HEK293T (cell line): ENCODE measurements around the gene SLC2A6.

Experiments
- CTCF ChIA-PET: fragments of 350-600 bp; formaldehyde crosslinking; extraction: SDS; loops from one replicate; lab custom pipeline; 2021; ENCODE audit warnings: antibody characterized with exemption, inconsistent platforms; lab: Yijun Ruan, JAX
- POLR2A ChIA-PET: fragments of 350-600 bp; formaldehyde crosslinking; extraction: SDS; loops from one replicate; lab custom pipeline; 2020; ENCODE audit warnings: antibody characterized with exemption, inconsistent platforms; lab: Yijun Ruan, JAX
- DNase-seq: peaks from one replicate; pipeline ENCODE4 v3.0.0; 2012; ENCODE audit warnings: mixed read lengths; ENCODE audit errors: extremely low spot score
- ARNT ChIP-seq: fragments of 450-650 bp; IDR thresholded peaks from 2 replicates; pipeline ENCODE4 v1.6.1; 2017; ENCODE audit warnings: mild to moderate bottlenecking
- BHLHE40 ChIP-seq: fragments of 450-650 bp; IDR thresholded peaks from 2 replicates; pipeline ENCODE4 v1.6.1; 2016; ENCODE audit warnings: mild to moderate bottlenecking, moderate library complexity, borderline replicate concordance
- CTBP1 ChIP-seq: fragments of 450-650 bp; IDR thresholded peaks from 2 replicates; pipeline ENCODE4 v1.6.1; 2016; ENCODE audit warnings: borderline replicate concordance
- ELF4 ChIP-seq: fragments of 450-650 bp; IDR thresholded peaks from 2 replicates; pipeline ENCODE4 v1.6.1; 2017; ENCODE audit warnings: antibody characterized with exemption
- FOXA1 ChIP-seq: fragments of 450-650 bp; IDR thresholded peaks from 2 replicates; pipeline ENCODE4 v1.6.1; 2016; ENCODE audit warnings: mild to moderate bottlenecking
- FOXK2 ChIP-seq: fragments of 450-650 bp; IDR thresholded peaks from 2 replicates; pipeline ENCODE4 v1.6.1; 2016; ENCODE audit warnings: mild to moderate bottlenecking
- FOXM1 ChIP-seq: fragments of 450-650 bp; IDR thresholded peaks from 2 replicates; pipeline ENCODE4 v1.6.1; 2017; ENCODE audit warnings: mild to moderate bottlenecking, borderline replicate concordance
- HDGF ChIP-seq: fragments of 450-650 bp; IDR thresholded peaks from 2 replicates; pipeline ENCODE4 v1.6.1; 2017; ENCODE audit warnings: antibody characterized with exemption, borderline replicate concordance
- L3MBTL2 ChIP-seq: fragments of 450-650 bp; conservative IDR thresholded peaks from 2 replicates; pipeline ENCODE4 v1.6.1; 2016; ENCODE audit warnings: mild to moderate bottlenecking
- LEF1 ChIP-seq: fragments of 450-650 bp; IDR thresholded peaks from 2 replicates; pipeline ENCODE4 v1.6.1; 2017; ENCODE audit warnings: mild to moderate bottlenecking, borderline replicate concordance
- NFRKB ChIP-seq: fragments of 450-650 bp; IDR thresholded peaks from 2 replicates; pipeline ENCODE4 v1.6.1; 2016; ENCODE audit warnings: mild to moderate bottlenecking, moderate library complexity
- SP1 ChIP-seq: fragments of 450-650 bp; IDR thresholded peaks from 2 replicates; pipeline ENCODE4 v1.6.1; 2017
- SUZ12 ChIP-seq: fragments of 450-650 bp; IDR thresholded peaks from 2 replicates; pipeline ENCODE4 v1.6.1; 2016; ENCODE audit warnings: mild to moderate bottlenecking
- TARDBP ChIP-seq: fragments of 450-650 bp; IDR thresholded peaks from 2 replicates; pipeline ENCODE4 v1.6.1; 2016
- ZNF384 ChIP-seq: fragments of 450-650 bp; IDR thresholded peaks from 2 replicates; pipeline ENCODE4 v1.6.1; 2016
- TF ChIP-seq, protein P1 (sequence below): fragments of 450-650 bp; IDR thresholded peaks from 2 replicates; pipeline ENCODE4 v1.6.1; 2016

Gene SLC2A6

DNA sequence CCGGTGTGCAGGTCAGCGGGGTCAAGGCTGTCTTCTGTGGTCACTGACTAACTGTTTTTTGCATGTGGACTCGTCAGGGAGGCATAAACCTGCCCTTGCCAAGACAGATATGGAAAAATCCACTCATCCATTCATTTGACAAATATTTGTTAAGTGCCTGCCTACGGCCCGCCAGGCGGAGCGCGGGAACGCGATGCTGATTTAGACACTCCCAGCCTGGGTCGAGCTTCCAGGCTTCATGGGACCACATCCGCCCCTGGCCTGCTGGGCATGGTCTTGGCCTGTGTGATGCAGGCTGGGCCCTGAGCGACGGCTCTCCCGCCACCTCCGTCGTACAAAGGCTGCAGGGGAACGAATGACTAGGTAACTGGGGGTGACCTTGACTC is 27.7 kb upstream of the SLC2A6 start:
- CTCF ChIA-PET = no interaction called here
- no peak for DNase-seq
- TF ChIP-seq SP1 = no peak
- TF ChIP-seq, protein P1, sequence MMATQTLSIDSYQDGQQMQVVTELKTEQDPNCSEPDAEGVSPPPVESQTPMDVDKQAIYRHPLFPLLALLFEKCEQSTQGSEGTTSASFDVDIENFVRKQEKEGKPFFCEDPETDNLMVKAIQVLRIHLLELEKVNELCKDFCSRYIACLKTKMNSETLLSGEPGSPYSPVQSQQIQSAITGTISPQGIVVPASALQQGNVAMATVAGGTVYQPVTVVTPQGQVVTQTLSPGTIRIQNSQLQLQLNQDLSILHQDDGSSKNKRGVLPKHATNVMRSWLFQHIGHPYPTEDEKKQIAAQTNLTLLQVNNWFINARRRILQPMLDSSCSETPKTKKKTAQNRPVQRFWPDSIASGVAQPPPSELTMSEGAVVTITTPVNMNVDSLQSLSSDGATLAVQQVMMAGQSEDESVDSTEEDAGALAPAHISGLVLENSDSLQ = no peak
- TF ChIP-seq FOXK2 = no peak
- TF ChIP-seq FOXM1 = no peak
- POLR2A ChIA-PET = no interaction called here

DNA sequence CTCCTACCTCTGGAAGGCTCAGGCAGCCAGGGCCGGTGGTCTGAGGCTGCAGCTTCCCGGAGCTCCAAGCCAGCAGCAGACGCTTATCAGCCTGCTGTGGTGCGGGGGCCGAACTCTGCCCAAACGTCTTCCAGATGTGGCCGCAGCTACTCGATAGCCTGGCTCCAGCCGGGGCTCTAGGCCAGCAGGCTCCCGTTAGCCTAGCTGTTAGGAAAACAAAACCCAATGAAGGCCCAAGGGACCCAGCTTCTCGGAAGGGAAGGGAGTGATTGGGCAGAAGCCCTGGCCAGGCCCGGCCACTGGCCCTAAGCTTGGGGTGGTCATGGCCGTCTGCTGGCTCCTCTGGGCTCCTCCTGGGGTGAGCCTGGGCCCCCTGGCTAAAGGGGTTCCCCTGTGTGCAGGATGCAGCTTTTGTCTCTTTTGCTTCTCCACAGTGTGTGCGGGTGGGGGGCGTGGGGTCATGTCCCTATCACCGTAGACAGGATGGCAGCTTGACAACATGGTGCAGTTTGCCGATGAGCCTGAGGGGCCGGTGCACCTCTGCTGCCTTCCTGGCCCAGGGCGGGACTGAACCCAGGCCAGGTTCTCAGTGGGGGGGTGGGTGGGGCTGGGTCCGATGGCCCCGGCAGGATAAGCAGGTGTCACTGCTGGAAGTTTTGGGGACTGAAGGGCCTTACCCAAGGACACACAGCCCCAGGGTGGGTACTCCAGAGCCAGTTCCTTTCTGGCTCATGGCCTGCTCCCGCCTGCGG is 27.2 kb upstream of the SLC2A6 start:
- DNase-seq = no peak
- ChIA-PET CTCF (no interaction called here), POLR2A (no interaction called here)
- TF ChIP-seq SUZ12 (no peak), LEF1 (no peak), HDGF (no peak), BHLHE40 (no peak), SP1 (no peak), FOXM1 (no peak), NFRKB (no peak), ARNT (no peak), FOXA1 (no peak), ZNF384 (no peak), TARDBP (no peak)

DNA sequence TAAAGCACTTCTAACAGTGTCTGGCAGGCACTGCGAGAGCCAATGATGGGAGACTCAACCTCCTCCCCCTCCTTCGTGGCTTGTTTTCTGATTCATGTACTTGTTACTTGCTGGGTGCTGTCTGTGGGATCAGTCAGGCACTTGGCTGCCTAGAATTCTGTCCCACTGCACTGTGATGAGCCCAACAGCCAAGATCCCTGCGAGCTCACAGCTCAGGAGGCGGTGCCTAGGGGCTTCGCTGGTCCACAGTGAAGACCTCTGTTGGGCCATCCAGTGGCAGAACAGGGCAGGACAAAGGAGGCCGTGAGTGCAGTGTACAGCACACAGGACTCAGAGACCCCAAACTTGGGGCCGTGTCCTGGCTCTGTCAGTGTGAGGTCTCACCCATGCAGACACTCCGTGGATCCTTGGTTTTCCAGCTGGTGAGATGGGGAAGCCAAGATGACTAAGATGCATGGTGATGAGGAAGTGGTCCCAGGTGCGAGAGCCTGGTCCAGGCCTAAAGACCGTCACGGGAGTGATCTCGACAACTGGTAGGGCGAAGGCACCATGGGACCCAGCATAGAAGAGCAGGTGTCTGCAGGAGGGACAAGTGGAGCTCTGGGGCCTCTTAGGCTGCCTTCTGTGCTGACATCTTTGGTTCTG is 26.4 kb upstream of the SLC2A6 start:
- ChIA-PET POLR2A (no interaction called here), CTCF (no interaction called here)
- no peak for DNase-seq
- no peak for TF ChIP-seq FOXA1
- no peak for TF ChIP-seq HDGF
- no peak for TF ChIP-seq ARNT
- TF ChIP-seq, protein P1 = no peak
- no peak for TF ChIP-seq ELF4
- no peak for TF ChIP-seq SP1
- TF ChIP-seq ZNF384 = no peak

DNA sequence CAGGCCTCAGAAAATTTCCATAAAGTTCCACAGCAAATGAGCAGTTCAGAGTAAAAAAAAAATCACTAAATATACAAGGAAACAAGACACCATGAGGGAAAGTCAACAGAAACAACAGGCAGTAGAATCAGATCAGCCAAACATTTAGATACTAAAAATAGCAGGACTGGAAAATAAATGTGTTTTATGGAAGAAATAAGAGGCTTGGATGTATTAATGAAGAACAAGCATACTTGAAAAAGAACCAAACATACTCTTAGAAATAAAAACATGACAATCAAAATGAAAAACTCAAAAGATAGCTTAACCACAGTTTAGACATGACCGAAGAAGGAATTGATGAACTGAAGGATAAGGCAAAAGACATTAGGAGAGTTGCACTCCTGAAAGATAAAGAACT is 23.2 kb upstream of the SLC2A6 start:
- CTCF ChIA-PET = no interaction called here

DNA sequence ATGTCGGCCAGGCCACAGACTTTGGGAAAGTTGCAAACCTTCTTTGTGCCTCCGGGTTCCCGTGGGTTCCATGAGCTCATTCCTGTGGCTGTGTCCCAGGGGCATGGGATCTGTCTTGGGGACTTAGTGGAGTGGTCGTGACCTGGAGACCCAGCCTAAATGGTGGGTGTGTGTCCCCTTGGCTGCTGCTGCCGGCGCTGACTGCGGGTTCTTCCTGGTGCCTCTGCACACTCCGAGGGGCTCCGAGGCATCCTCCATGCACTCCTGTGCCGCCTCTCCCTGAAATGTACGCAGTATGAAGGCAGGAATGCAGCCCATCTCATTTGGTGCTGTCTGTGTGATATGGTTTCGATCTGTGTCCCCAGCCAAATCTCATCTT is 21.0 kb upstream of the SLC2A6 start:
- TF ChIP-seq FOXA1 (no peak), SP1 (no peak), FOXM1 (no peak), SUZ12 (no peak), L3MBTL2 (no peak), HDGF (no peak), FOXK2 (no peak), ZNF384 (no peak), TARDBP (no peak), BHLHE40 (no peak), NFRKB (no peak), ELF4 (no peak), LEF1 (no peak), ARNT (no peak), CTBP1 (no peak)
- TF ChIP-seq, protein P1 = no peak
- no peak for DNase-seq
- ChIA-PET CTCF (no interaction called here), POLR2A (no interaction called here)

More for the DNA sequence above, 23.2 kb upstream of the SLC2A6 start:
- no peak for DNase-seq
- TF ChIP-seq LEF1 (no peak), CTBP1 (no peak), TARDBP (no peak), NFRKB (no peak), BHLHE40 (no peak)
- POLR2A ChIA-PET = no interaction called here

DNA sequence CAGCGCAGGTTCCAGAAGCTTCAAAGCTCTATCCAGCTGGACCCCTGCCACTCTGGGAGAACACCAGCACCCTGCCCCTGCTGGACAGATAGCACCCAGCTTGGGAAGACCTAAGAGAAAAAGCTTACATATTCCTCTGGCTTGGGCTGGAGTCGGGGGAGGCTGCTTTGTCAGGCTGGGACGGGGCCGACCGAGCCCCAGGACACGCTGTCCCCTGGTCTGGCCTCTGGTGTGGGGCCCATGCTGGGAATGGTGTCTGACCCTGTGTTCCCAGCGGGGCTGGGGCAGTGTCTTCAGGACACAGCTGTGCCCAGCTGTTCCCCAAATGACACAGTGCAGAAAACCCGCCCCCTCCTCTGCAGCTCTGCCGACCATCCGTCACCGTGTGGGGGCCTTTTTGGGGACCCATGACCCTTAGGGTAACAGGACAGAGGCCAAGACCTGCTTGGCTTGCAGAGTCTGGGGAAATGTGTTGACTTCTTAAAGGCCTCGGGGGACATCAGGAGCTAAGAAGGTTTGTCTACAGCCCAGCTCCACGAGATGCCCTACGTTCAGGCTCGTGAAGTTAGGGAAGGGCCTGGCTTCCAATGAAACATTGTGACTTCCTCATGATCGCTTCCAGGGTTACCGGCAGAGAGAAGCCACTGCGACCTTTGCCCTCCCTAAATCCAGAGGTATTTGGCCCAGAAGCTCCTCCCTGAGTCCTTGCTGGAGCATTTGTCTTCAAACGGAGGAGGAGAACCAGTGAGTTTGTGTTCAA is 20.4 kb upstream of the SLC2A6 start:
- DNase-seq = no peak
- TF ChIP-seq ZNF384 (no peak), BHLHE40 (no peak), TARDBP (no peak), FOXK2 (no peak), ARNT (no peak), FOXA1 (no peak), LEF1 (no peak), L3MBTL2 (no peak), CTBP1 (no peak), SUZ12 (no peak), FOXM1 (no peak), NFRKB (no peak), HDGF (no peak), ELF4 (no peak), SP1 (no peak)
- TF ChIP-seq, protein P1 = no peak
- CTCF ChIA-PET = no interaction called here
- POLR2A ChIA-PET = no interaction called here
